ENCODE measurements around the gene CCL1. TPM values are rescaled to one million over a fixed set of nuclear protein-coding genes. Genes with fewer than 3 reads are reported as not detected.

Gene CCL1
- total and polyA plus RNA-seq, 7 donors = not detected

- intact Hi-C loops (cut with DNase I) = no loop called here
- no peak for TF ChIP-seq CTCF (IDR thresholded peaks at IDR 0.05)
- Histone ChIP-seq H3K27ac (no peak overlapping the region), H3K27me3 (ENCODE audit: insufficient read depth in 3 of 3, low read length in 2 of 3) (no peaks in the 10 kb centered on the region), H3K9me3 (peaks cover 3% of the 10 kb centered on the region), H3K4me3 (no peak overlapping the region), H3K36me3 (ENCODE audit: insufficient read depth in 1 of 2, low read depth in 1 of 2) (no peaks in the 10 kb centered on the region), H3K4me1 (no peaks in the 10 kb centered on the region)
- DNase-seq (no peak), ATAC-seq (no peak)
Measured at GRCh38 chr17:34321964-34322363, 41.1 kb downstream of the CCL1 start.

- H3K27ac ChIP-seq = peak within 1 kb of the TSS; percentile 32
- ATAC-seq = no peak
- H3K27me3 ChIP-seq (ENCODE audit: insufficient read depth in 3 of 3, low read length in 2 of 3) = no peaks in the 10 kb centered on the region
- H3K4me3 ChIP-seq = no peak within 1 kb of the TSS
- no peaks in the 10 kb centered on the region for H3K9me3 ChIP-seq
- WGBS, 3 donors = 19 to 34% (median 28%) methylated on average over 2 of the region's 2 CpGs
- intact Hi-C loops (cut with DNase I) = loop anchor here in 1 of 2 donors (5.0 kb wide), 1 partner anchor 38 kb away; the partner anchor contains the start of gene CCL13
- no peak for DNase-seq
- no peaks in the 10 kb centered on the region for H3K36me3 ChIP-seq (ENCODE audit: insufficient read depth in 1 of 2, low read depth in 1 of 2)
- TF ChIP-seq CTCF (IDR thresholded peaks at IDR 0.05) = no peak
- no peaks in the 10 kb centered on the region for H3K4me1 ChIP-seq
Measured at GRCh38 chr17:34319039-34319483, 44.0 kb downstream of the CCL1 start, which contains the start of gene CCL8. TSS of gene CCL8 (plus strand) at chr17:34319435. CDS start at chr17:34319502, 67 bp downstream.

- no peak overlapping the region for H3K4me3 ChIP-seq
- no peaks in the 10 kb centered on the region for H3K4me1 ChIP-seq
- DNase-seq (no peak), ATAC-seq (no peak)
- no peaks in the 10 kb centered on the region for H3K9me3 ChIP-seq
- 78 to 84% (median 83%) methylated on average over 3 of the region's 3 CpGs for WGBS, 3 donors
- no peak for TF ChIP-seq CTCF (IDR thresholded peaks at IDR 0.05)
- no peaks in the 10 kb centered on the region for H3K36me3 ChIP-seq (ENCODE audit: insufficient read depth in 1 of 2, low read depth in 1 of 2)
- intact Hi-C loops (cut with DNase I) = loop anchor here in 1 of 2 donors (5.0 kb wide), 1 partner anchor 39 kb away; the partner anchor contains the start of gene CCL13
- H3K27me3 ChIP-seq (ENCODE audit: insufficient read depth in 3 of 3, low read length in 2 of 3) = no peaks in the 10 kb centered on the region
- H3K27ac ChIP-seq = no peak overlapping the region
Measured at GRCh38 chr17:34318474-34318873, 44.6 kb downstream of the CCL1 start.

- Histone ChIP-seq H3K27ac (no peak overlapping the region), H3K27me3 (ENCODE audit: insufficient read depth in 3 of 3, low read length in 2 of 3) (no peaks in the 10 kb centered on the region), H3K4me1 (no peaks in the 10 kb centered on the region), H3K9me3 (no peaks in the 10 kb centered on the region), H3K4me3 (no peak overlapping the region), H3K36me3 (ENCODE audit: insufficient read depth in 1 of 2, low read depth in 1 of 2) (no peaks in the 10 kb centered on the region)
- 4% methylated on average over 4 of the region's 4 CpGs for whole genome bisulfite sequencing, 3 donors
- intact Hi-C loops (cut with DNase I) = loop anchor here in 1 of 2 donors (5.0 kb wide), 1 partner anchor 62 kb away; no protein-coding TSS in a partner anchor
- ATAC-seq (peak in 2 of 4 donors; percentile 34 to 57), DNase-seq (no peak)
- TF ChIP-seq CTCF (IDR thresholded peaks at IDR 0.05) = no peak
Measured at GRCh38 chr17:34314279-34314678, 48.8 kb downstream of the CCL1 start.

DNA sequence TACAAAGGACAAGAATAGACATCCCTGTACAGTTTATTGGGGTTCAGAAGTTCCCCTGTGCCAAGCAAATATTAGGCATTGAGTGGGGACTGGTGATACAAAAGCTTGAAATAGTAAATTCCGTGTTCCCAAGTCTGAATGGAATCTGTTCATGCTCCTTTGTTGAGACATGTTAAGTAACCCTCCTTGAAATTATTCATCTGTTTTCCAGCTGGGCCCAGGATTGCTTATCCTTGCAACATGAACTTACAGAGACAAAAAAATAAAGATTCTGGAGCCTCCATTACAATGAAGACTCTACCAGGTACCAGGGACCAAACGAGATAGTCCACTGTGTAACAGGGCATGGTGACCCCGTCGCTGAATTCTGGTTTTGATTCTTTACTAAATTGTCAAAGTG, 49.9 kb downstream of the CCL1 start:
- no peak for TF ChIP-seq CTCF (IDR thresholded peaks at IDR 0.05)
- Histone ChIP-seq H3K9me3 (no peaks in the 10 kb centered on the region), H3K27me3 (ENCODE audit: insufficient read depth in 3 of 3, low read length in 2 of 3) (no peaks in the 10 kb centered on the region), H3K4me1 (peaks cover under 1% of the 10 kb centered on the region), H3K36me3 (ENCODE audit: insufficient read depth in 1 of 2, low read depth in 1 of 2) (no peaks in the 10 kb centered on the region), H3K4me3 (no peak overlapping the region), H3K27ac (no peak overlapping the region)
- ATAC-seq (peak in 1 of 4 donors; percentile 56), DNase-seq (no peak)
- 69 to 83% (median 72%) methylated on average over 4 of the region's 4 CpGs for WGBS, 3 donors
- intact Hi-C loops (cut with DNase I) = loop anchor here in 1 of 2 donors (5.0 kb wide), 1 partner anchor 61 kb away; no protein-coding TSS in a partner anchor
